ENCODE measurements around the gene SOS2.

SOS2 gene

GRCh38 chr14:50113381-50114035, 117.9 kb downstream of the SOS2 start:
- DNase-seq, result no peak

GRCh38 chr14:50110323-50111037, 120.9 kb downstream of the SOS2 start:
- no peak for DNase-seq

- DNase-seq, result no peak
Observed at GRCh38 chr14:50109342-50109741, 122.0 kb downstream of the SOS2 start.

GRCh38 chr14:50107850-50108249, 123.5 kb downstream of the SOS2 start:
- no peak for DNase-seq

- DNase-seq, result no peak
Observed at GRCh38 chr14:50106178-50106577, 125.2 kb downstream of the SOS2 start.

GRCh38 chr14:50103558-50103957, 127.8 kb downstream of the SOS2 start:
- no peak for DNase-seq

- DNase-seq, result no peak
Observed at GRCh38 chr14:50101417-50101816, 130.0 kb downstream of the SOS2 start.

GRCh38 chr14:50100805-50101204, 130.6 kb downstream of the SOS2 start:
- no peak for DNase-seq

- DNase-seq, result no peak
Observed at GRCh38 chr14:50099335-50099734, 132.0 kb downstream of the SOS2 start.

- no peak for DNase-seq
Observed at GRCh38 chr14:50095895-50096294, 135.5 kb downstream of the SOS2 start.

- DNase-seq, result no peak
Observed at GRCh38 chr14:50094056-50094755, 137.2 kb downstream of the SOS2 start.

GRCh38 chr14:50093496-50093895, 137.9 kb downstream of the SOS2 start:
- DNase-seq, result no peak

GRCh38 chr14:50092006-50092555, 139.3 kb downstream of the SOS2 start:
- DNase-seq, result no peak

- no peak for DNase-seq
Observed at GRCh38 chr14:50091240-50091913, 140.0 kb downstream of the SOS2 start.

GRCh38 chr14:50089208-50089607, 142.2 kb downstream of the SOS2 start:
- no peak for DNase-seq

- no peak for DNase-seq
Observed at GRCh38 chr14:50088731-50089130, 142.6 kb downstream of the SOS2 start.

- DNase-seq, result no peak
Observed at GRCh38 chr14:50088117-50088515, 143.3 kb downstream of the SOS2 start.

GRCh38 chr14:50087341-50088116, 143.8 kb downstream of the SOS2 start:
- DNase-seq, result no peak

GRCh38 chr14:50086321-50086711, 145.1 kb downstream of the SOS2 start:
- no peak for DNase-seq

GRCh38 chr14:50085570-50086320, 145.6 kb downstream of the SOS2 start:
- no peak for DNase-seq

- DNase-seq, result no peak
Observed at GRCh38 chr14:50084666-50085065, 146.7 kb downstream of the SOS2 start.
